ENCODE results near the gene PALS2.

DNA sequence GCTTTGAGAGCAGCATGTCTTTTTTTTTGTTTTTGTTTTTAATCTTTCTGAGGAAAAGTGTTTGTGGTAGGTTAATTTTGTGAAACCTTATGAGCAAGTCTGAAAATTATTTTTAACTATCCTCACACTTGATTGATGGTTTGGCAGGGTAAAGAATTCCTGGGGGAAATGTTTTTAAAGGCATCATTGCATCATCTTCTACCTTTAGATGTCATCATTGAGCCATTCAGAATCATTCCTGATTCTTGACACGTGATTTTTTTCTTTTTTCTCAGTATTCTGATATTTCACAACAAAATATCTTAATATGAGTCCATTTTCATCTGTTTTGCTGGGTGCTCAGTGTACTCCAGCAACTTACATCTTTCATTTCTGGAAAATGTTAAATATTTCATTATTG, 28.3 kb downstream of the PALS2 start:
- TF ChIP-seq, protein P1, sequence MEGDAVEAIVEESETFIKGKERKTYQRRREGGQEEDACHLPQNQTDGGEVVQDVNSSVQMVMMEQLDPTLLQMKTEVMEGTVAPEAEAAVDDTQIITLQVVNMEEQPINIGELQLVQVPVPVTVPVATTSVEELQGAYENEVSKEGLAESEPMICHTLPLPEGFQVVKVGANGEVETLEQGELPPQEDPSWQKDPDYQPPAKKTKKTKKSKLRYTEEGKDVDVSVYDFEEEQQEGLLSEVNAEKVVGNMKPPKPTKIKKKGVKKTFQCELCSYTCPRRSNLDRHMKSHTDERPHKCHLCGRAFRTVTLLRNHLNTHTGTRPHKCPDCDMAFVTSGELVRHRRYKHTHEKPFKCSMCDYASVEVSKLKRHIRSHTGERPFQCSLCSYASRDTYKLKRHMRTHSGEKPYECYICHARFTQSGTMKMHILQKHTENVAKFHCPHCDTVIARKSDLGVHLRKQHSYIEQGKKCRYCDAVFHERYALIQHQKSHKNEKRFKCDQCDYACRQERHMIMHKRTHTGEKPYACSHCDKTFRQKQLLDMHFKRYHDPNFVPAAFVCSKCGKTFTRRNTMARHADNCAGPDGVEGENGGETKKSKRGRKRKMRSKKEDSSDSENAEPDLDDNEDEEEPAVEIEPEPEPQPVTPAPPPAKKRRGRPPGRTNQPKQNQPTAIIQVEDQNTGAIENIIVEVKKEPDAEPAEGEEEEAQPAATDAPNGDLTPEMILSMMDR (IDR thresholded peaks at IDR 0.05; ENCODE audit: borderline replicate concordance, extremely low read depth, low read length, poor library complexity, severe bottlenecking): no peak
- no peak for TF ChIP-seq EZH2 (IDR thresholded peaks at IDR 0.05; ENCODE audit: borderline replicate concordance, low read depth, low read length, severe bottlenecking)

All from DND-41 (cell line).